Measurements from ENCODE around the gene DYNLT3. TPM values are rescaled to one million over a fixed set of nuclear protein-coding genes. Genes with fewer than 3 reads are reported as not detected.

DYNLT3 gene
- polyA plus RNA-seq, 4 donors: 26.4 to 57.3 (median 40.4) TPM

- no peak for DNase-seq (ENCODE audit: low read depth in 4 of 4, low spot score in 3 of 4)
These were observed 1.2 kb downstream of the DYNLT3 start for GRCh38 chrX:37846141-37846540.

GRCh38 chrX:37844622-37845021, 2.7 kb downstream of the DYNLT3 start:
- DNase-seq (ENCODE audit: low read depth in 4 of 4, low spot score in 3 of 4): no peak

DNA sequence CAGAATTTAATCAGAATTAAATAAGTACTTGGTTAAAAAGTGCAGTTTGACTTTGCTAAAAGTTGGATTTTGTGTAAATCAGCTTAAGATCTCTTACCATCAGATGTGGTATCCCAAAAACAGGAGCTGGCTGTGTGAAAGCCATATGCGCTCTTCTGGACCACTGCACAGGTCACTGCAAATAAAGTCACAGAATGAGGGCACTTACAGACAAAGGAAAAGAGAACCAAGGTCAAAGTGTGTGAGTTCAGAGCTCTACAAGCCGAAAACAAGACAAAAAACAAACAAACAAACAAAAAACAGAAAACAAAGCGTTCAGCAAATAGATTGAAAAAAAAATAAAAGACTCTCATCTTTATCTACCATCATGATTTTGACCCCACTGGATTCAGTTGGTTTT, 6.4 kb downstream of the DYNLT3 start:
- no peak for DNase-seq (ENCODE audit: low read depth in 4 of 4, low spot score in 3 of 4)

DNA sequence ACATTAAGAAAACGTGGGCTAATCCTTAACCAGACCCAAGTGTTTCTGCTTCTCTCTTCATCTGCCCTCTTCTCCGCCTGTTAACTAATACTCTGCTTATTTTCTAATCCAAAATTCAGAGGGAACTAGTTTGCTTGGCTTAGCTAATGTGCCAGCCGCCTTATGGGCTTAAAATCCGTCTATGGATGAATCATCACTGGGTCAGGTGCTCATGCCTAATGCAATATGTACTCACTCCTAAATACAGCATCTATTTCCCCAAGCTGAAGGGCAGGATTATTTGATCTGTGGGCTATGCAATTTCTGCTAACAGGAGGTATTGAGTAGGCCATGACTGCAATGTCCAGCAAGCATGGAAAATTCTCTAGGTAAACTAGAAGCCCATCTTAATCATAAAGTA, 12.4 kb downstream of the DYNLT3 start:
- DNase-seq (ENCODE audit: low read depth in 4 of 4, low spot score in 3 of 4): no peak

GRCh38 chrX:37830371-37830770, 17.0 kb downstream of the DYNLT3 start:
- DNase-seq (ENCODE audit: low read depth in 4 of 4, low spot score in 3 of 4): no peak

- no peak for DNase-seq (ENCODE audit: low read depth in 4 of 4, low spot score in 3 of 4)
These were observed 17.6 kb downstream of the DYNLT3 start for GRCh38 chrX:37829721-37830120.

DNA sequence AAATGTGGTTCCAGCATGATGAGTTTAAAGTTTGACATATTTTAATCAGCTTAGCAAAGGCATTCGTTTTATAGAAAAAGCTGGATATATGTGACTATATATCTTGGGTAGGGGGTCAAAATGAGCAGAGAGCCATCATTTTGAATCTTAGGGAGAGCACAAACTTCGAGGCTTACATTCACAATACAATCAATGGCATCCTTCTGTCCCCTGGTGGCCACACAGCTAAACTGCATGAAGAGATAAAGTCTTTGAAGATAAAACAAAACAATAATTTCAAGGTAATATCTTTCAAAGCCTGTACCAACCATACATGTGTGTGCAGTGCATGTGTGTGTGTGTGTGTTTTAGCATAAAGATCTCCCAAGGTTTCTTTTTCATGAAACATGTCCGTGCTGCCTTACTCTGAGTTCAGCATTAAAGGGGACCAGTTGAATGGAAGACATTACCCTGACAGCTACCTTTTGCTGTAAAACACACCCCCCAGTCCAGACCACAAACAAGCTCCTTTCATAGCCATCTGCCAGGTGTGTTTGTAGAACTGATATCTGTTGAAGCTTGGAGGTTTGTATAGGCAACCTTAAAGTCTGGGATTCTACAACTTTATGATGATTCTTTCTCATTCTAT, 22.0 kb downstream of the DYNLT3 start:
- no peak for DNase-seq (ENCODE audit: low read depth in 4 of 4, low spot score in 3 of 4)

GRCh38 chrX:37824491-37825214, 22.7 kb downstream of the DYNLT3 start:
- no peak for DNase-seq (ENCODE audit: low read depth in 4 of 4, low spot score in 3 of 4)

GRCh38 chrX:37820646-37821045, 26.7 kb downstream of the DYNLT3 start:
- DNase-seq (ENCODE audit: low read depth in 4 of 4, low spot score in 3 of 4): no peak

- DNase-seq (ENCODE audit: low read depth in 4 of 4, low spot score in 3 of 4): no peak
These were observed 29.3 kb downstream of the DYNLT3 start for GRCh38 chrX:37818031-37818430.

DNA sequence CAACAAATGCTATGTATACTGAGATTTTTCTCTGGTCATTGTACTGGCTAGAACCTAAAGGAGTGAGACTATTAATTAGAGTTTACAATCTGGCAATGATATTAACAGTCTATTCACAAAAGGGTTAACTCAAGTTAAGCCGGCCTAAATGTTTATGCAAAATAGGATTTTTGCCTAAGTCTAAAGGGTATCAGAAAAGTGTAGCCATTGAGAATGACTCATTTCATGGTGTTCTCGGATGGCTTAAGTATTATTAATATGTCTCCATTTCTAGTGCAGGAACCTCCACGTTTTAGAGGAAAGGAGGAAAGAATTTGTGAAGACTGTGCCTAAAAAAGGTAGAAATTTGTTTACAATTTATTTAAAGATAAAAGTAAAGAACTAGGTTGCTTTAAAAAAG, 29.8 kb downstream of the DYNLT3 start:
- no peak for DNase-seq (ENCODE audit: low read depth in 4 of 4, low spot score in 3 of 4)

- no peak for DNase-seq (ENCODE audit: low read depth in 4 of 4, low spot score in 3 of 4)
These were observed 30.2 kb downstream of the DYNLT3 start for GRCh38 chrX:37817176-37817575.

DNA sequence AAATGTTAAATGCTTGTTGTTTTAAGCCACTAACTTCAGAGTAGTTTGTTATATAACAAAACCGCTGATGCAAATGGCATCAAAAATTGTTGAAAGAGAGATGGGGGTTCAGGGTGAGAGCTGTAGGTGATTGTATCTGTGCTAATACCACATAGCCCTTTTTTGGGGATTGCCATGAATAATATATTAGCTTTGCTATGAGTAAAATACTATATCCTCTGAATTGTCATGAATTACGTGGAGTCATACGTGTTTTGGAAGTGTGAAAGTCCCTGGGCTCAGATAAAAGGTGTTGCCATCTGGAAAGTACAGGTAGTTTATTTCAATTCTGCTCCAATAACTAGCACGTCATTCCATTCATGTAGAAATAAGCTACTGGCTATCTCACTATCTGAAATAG, 30.6 kb downstream of the DYNLT3 start:
- DNase-seq (ENCODE audit: low read depth in 4 of 4, low spot score in 3 of 4): no peak

DNA sequence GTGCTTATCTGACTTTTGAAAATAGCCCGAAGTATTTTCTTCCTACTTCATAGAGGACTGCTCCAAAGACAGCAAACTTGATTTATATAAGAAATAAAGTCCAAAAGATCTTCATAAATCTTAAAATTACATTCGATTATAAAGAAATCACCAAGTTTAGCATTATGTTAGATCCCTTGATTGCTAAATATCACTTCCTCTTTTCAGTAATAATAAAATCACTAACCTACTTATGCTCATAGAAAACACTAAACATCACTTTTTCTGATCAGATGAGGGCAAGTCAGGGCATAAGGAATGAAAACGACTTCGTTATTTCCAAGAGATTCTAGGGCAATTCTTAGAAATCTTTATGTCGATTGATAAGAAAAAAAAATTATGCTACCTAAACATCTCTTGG, 32.0 kb downstream of the DYNLT3 start:
- no peak for DNase-seq (ENCODE audit: low read depth in 4 of 4, low spot score in 3 of 4)

- DNase-seq (ENCODE audit: low read depth in 4 of 4, low spot score in 3 of 4): no peak
These were observed 33.8 kb downstream of the DYNLT3 start for GRCh38 chrX:37813570-37813969.

DNA sequence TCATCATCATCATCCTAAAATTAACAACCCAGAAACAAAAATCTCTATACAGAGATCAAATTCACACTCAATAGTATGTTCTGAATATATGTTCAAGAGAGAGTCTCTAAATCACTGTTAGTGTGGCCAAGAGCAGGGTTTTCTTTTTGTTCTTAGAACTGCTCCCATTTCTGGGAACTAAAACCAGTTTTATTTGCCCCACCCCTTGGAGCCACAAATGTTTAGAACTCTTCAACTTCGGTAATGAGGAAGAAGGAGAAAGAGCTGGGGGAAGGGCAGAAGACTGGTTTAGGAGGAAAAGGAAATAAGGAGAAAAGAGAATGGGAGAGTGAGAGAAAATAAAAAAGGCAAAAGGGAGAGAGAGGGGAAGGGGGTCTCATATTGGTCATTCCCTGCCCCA, 35.3 kb downstream of the DYNLT3 start:
- no peak for DNase-seq (ENCODE audit: low read depth in 4 of 4, low spot score in 3 of 4)

DNA sequence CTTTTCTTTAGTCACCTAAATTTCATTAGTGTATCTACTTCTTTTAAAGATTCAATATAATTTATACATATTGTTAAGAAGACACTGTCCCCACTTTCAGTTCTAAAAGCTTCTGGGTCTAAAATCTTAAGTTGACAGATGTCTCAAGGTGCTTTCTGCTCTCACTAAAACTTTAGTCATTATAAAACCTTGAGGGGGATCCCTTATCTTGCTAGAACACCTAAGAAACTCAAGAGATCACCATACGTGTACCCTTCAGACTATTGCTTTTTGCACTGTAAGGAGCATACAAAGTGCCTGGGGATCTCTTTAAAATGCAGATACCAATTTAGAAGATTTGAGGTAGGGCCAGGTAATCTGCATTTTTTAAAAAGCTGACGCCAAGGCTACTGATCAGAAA, 37.4 kb downstream of the DYNLT3 start:
- no peak for DNase-seq (ENCODE audit: low read depth in 4 of 4, low spot score in 3 of 4)

GRCh38 chrX:37803057-37803456, 44.3 kb downstream of the DYNLT3 start:
- DNase-seq (ENCODE audit: low read depth in 4 of 4, low spot score in 3 of 4): no peak

GRCh38 chrX:37802028-37802427, 45.3 kb downstream of the DYNLT3 start:
- no peak for DNase-seq (ENCODE audit: low read depth in 4 of 4, low spot score in 3 of 4)

DNA sequence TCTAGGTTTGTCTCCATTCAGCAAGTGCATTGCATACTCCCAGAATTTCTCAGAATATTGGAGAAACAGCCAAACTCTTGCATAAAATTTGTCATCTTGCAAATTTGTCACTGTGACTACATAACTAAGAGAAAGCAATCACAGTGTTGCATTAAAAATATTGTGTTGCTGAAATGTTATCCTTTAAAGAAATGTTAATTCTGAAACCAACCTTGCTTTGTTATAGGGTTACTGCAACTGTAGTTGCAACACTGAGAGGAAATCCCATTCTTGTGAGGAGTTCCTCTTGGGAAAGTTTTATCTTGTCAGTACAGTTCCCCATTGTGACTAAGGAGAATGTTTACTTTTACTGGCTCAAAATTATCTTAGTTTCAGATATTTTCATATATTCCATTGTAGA, 46.7 kb downstream of the DYNLT3 start:
- DNase-seq (ENCODE audit: low read depth in 4 of 4, low spot score in 3 of 4): no peak

- DNase-seq (ENCODE audit: low read depth in 4 of 4, low spot score in 3 of 4): no peak
These were observed 47.4 kb downstream of the DYNLT3 start for GRCh38 chrX:37799936-37800335.

GRCh38 chrX:37796805-37797204, 50.6 kb downstream of the DYNLT3 start:
- no peak for DNase-seq (ENCODE audit: low read depth in 4 of 4, low spot score in 3 of 4)

DNA sequence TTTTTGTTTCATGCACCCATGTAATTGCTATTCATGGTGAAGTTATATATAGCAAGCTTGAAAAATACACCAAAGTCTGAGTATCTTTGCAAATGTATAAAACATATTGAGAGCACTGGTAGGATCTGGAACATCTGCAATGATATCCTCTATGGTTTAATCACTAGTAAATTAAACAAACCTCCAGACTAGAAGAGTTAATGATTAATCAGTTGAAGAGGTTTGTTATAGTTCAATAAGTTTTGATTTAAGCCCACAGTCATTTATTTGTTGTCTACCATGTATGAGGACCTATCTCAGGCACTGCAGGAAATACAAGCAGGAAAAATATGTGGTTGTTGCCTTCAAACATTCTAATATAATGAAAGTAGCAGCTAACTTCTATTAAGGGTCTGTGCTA, 51.1 kb downstream of the DYNLT3 start:
- DNase-seq (ENCODE audit: low read depth in 4 of 4, low spot score in 3 of 4): no peak

Measured in left renal pelvis (tissue), 4 donors.